AG04449 (cell line): ENCODE measurements around the gene CACNG6.

Experiments
- CTCF ChIA-PET: fragments of 350-600 bp; formaldehyde crosslinking; extraction: SDS; loops from one replicate; lab custom pipeline; 2021; ENCODE audit warnings: antibody characterized with exemption; lab: Yijun Ruan, JAX
- POLR2A ChIA-PET: fragments of 400-600, 350-600 bp; formaldehyde crosslinking; extraction: SDS; loops from one replicate; lab custom pipeline; 2020; ENCODE audit warnings: antibody characterized with exemption, inconsistent platforms; lab: Yijun Ruan, JAX
- DNase-seq: peaks from one replicate; pipeline ENCODE4 v3.0.0-alpha.2; 2010; ENCODE audit warnings: low read depth, low spot score
- H3K4me3 ChIP-seq: 2 replicates; pipeline ENCODE4 v1.5.1; 2011; ENCODE audit warnings: low read depth, mild to moderate bottlenecking, control low read depth, low read length
- TF ChIP-seq, protein P1 (sequence below): IDR thresholded peaks from one replicate; pipeline ENCODE4 v1.5.1; 2011; ENCODE audit warnings: mild to moderate bottlenecking, moderate library complexity, low read length, control low read depth, inconsistent platforms; ENCODE audit not compliant: insufficient read depth; ENCODE audit errors: missing control alignments

CACNG6 gene

GRCh38 chr19:53978975-53979801 lies 12.2 kb upstream of the CACNG6 start:
- ChIA-PET POLR2A (no interaction called here), CTCF (no interaction called here)
- peak overlapping the region; percentile 46; the same call in 1 of the 2 replicates for H3K4me3 ChIP-seq
- no peak for DNase-seq
- TF ChIP-seq, protein P1, sequence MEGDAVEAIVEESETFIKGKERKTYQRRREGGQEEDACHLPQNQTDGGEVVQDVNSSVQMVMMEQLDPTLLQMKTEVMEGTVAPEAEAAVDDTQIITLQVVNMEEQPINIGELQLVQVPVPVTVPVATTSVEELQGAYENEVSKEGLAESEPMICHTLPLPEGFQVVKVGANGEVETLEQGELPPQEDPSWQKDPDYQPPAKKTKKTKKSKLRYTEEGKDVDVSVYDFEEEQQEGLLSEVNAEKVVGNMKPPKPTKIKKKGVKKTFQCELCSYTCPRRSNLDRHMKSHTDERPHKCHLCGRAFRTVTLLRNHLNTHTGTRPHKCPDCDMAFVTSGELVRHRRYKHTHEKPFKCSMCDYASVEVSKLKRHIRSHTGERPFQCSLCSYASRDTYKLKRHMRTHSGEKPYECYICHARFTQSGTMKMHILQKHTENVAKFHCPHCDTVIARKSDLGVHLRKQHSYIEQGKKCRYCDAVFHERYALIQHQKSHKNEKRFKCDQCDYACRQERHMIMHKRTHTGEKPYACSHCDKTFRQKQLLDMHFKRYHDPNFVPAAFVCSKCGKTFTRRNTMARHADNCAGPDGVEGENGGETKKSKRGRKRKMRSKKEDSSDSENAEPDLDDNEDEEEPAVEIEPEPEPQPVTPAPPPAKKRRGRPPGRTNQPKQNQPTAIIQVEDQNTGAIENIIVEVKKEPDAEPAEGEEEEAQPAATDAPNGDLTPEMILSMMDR, result no peak

GRCh38 chr19:53980539-53981375 lies 10.7 kb upstream of the CACNG6 start:
- TF ChIP-seq, protein P1, result no peak
- peak overlapping the region; percentile 12; the same call in 1 of the 2 replicates for H3K4me3 ChIP-seq
- CTCF ChIA-PET, result interaction anchor here (0.9 to 1.1 kb wide), 2 partner anchors 44 to 49 kb away, joined by 3 to 4 read pairs; no protein-coding TSS in a partner anchor
- POLR2A ChIA-PET, result no interaction called here
- no peak for DNase-seq

GRCh38 chr19:53981376-53981951 lies 10.0 kb upstream of the CACNG6 start:
- H3K4me3 ChIP-seq, result no peak overlapping the region
- ChIA-PET CTCF (no interaction called here), POLR2A (no interaction called here)
- no peak for DNase-seq
- TF ChIP-seq, protein P1, result no peak

DNA sequence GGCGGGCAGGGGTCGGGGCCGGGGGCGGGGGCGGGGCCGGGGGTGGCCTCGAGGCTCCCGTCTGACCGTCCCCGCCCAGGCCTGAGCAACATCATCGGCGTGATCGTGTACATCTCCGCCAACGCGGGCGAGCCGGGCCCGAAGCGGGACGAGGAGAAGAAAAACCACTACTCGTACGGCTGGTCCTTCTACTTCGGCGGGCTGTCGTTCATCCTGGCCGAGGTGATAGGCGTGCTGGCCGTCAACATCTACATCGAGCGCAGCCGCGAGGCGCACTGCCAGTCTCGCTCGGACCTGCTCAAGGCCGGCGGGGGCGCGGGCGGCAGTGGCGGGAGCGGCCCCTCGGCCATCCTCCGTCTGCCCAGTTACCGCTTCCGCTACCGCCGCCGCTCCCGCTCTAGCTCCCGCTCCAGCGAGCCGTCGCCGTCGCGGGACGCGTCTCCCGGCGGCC lies 9.4 kb upstream of the CACNG6 start:
- CTCF ChIA-PET, result no interaction called here
- no peak for DNase-seq
- POLR2A ChIA-PET, result no interaction called here
- peak overlapping the region; percentile 6; the same call in 1 of the 2 replicates for H3K4me3 ChIP-seq
- TF ChIP-seq, protein P1, result no peak

DNA sequence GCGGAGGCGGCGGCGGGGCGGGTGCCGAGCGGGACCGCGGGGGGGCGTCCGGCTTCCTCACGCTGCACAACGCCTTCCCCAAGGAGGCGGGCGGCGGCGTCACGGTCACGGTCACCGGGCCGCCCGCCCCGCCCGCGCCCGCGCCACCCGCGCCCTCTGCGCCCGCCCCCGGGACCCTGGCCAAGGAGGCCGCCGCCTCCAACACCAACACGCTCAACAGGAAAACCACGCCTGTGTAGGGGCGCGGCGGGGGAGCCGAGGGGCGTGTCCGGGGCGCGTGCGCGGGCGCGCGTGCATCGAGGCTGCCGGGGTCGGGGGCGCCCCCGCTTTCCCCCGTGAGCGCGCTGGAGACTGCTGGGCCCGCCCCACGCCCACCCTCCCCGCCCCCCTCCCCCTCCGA lies 8.8 kb upstream of the CACNG6 start:
- CTCF ChIA-PET, result no interaction called here
- TF ChIP-seq, protein P1, result no peak
- no peak overlapping the region for H3K4me3 ChIP-seq
- DNase-seq, result no peak
- POLR2A ChIA-PET, result no interaction called here
